ENCODE results near the gene KCND1. TPM values are rescaled to one million over a fixed set of nuclear protein-coding genes. Genes with fewer than 3 reads are reported as not detected.

KCND1 gene
- polyA plus RNA-seq, 3 donors: 4.9 TPM; not detected in 2

DNA sequence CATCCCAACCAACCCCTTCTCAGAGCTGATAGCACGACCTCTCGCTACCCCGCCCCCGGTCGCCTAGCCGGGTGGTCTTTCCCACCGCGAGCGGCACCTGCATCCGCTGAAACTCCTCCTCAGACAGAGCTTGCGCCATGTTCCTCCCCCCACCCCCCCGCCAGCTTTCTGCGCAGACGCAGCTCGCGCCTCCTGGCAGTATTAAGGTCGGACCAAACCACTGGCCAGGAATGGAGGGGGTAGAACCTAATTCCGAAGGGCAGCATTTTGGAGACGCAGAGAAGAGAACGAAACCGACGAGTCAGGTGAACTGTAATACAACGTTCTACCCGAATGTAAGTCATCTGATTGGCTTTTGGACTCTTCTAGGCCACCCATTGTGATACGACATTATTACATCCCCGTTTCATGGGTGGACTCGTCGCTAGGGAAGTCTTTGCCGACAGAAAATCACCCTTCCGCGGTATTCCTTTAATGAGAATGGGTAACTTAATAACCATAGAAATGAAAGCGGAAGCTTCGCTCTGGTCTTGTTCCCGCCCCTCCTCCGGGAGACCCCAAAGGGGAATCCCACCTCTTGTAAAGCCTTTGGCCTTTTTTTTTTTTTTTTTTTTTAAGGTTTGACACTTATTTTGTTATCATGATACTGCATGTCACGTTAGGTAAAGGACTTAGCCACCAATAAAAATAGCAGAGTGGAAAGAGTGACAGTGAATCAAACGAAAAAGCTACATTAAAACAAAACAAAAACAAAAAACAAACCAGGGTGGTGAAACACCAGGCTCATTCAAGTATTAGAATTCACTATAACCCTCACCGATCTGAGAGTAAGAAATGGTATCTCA, 30.7 kb upstream of the KCND1 start, which contains the start of gene GRIPAP1:
TSS of gene GRIPAP1 (minus strand) at position 174 of the 845 bp plus-strand sequence. CDS start at position 139, 35 bp downstream.
- H3K27me3 Mint-ChIP-seq (ENCODE audit: low read depth in 3 of 3): peaks cover 0 to 2% (median 0%) of the 10 kb centered on the region in 3 donors
- peak within 1 kb of the TSS; percentile 94 to 97 for H3K4me3 Mint-ChIP-seq
- Histone ChIP-seq H3K27ac (ENCODE audit: low read depth in 1 of 2, low read length in 2 of 2) (peak within 1 kb of the TSS; percentile 87 to 97), H3K4me1 (ENCODE audit: control insufficient read depth in 1 of 2, insufficient read depth in 2 of 2, low read length in 2 of 2) (peaks cover 13% of the 10 kb centered on the region in 2 donors), H3K27me3 (ENCODE audit: control insufficient read depth in 2 of 2, insufficient read depth in 2 of 2, low read length in 2 of 2) (no peaks in the 10 kb centered on the region), H3K4me2 (replicated peaks; ENCODE audit: extremely low read depth, low read length, poor library complexity, severe bottlenecking) (peak within 1 kb of the TSS; percentile 72), H3K9me3 (replicated peaks in 1 of 2; ENCODE audit: control insufficient read depth in 1 of 2, insufficient read depth in 1 of 2, low read length in 2 of 2) (peaks cover 0 to 8% of the 10 kb centered on the region in 2 donors), H3K36me3 (replicated peaks in 1 of 2; ENCODE audit: control insufficient read depth in 1 of 2, insufficient read depth in 2 of 2, low read length in 2 of 2) (peaks cover 13 to 25% of the 10 kb centered on the region in 2 donors), H2AFZ (ENCODE audit: insufficient read depth, low read depth, low read length, poor library complexity, severe bottlenecking) (peak within 1 kb of the TSS; percentile 69), H3K4me3 (replicated peaks in 1 of 3; ENCODE audit: low read depth in 2 of 3, low read length in 3 of 3) (peak within 1 kb of the TSS; percentile 59 to 95 (median 85)), H3K79me2 (ENCODE audit: insufficient read depth, low read length) (peaks cover 40% of the 10 kb centered on the region), H4K20me1 (ENCODE audit: insufficient read depth, low read length) (peaks cover 7% of the 10 kb centered on the region), H3K9ac (ENCODE audit: insufficient read depth, low read length, poor library complexity, severe bottlenecking) (peak within 1 kb of the TSS; percentile 89)
- peaks cover 0 to 12% (median 1%) of the 10 kb centered on the region in 7 donors for H3K9me3 Mint-ChIP-seq
- H3K4me1 Mint-ChIP-seq: peaks cover 17% of the 10 kb centered on the region
- 1% methylated on average over 14 of the region's 38 CpGs for WGBS (ENCODE audit: insufficient coverage)
- peaks cover 16 to 24% of the 10 kb centered on the region in 2 donors for H3K36me3 Mint-ChIP-seq
- DNase-seq: peak; percentile 86 to 95 (median 88)
- peak within 1 kb of the TSS; percentile 98 to 100 (median 99) for H3K27ac Mint-ChIP-seq
- intact Hi-C loops (cut with micrococcal nuclease): loop anchor here (2.0 to 5.0 kb wide), 2 partner anchors 40 to 72 kb away; partner anchors contain the start of genes TFE3 (in 2 of the 2) and PRAF2 (in 1 of the 2)
- TF ChIP-seq, protein P1, sequence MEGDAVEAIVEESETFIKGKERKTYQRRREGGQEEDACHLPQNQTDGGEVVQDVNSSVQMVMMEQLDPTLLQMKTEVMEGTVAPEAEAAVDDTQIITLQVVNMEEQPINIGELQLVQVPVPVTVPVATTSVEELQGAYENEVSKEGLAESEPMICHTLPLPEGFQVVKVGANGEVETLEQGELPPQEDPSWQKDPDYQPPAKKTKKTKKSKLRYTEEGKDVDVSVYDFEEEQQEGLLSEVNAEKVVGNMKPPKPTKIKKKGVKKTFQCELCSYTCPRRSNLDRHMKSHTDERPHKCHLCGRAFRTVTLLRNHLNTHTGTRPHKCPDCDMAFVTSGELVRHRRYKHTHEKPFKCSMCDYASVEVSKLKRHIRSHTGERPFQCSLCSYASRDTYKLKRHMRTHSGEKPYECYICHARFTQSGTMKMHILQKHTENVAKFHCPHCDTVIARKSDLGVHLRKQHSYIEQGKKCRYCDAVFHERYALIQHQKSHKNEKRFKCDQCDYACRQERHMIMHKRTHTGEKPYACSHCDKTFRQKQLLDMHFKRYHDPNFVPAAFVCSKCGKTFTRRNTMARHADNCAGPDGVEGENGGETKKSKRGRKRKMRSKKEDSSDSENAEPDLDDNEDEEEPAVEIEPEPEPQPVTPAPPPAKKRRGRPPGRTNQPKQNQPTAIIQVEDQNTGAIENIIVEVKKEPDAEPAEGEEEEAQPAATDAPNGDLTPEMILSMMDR (IDR thresholded peaks at IDR 0.05): no peak

DNA sequence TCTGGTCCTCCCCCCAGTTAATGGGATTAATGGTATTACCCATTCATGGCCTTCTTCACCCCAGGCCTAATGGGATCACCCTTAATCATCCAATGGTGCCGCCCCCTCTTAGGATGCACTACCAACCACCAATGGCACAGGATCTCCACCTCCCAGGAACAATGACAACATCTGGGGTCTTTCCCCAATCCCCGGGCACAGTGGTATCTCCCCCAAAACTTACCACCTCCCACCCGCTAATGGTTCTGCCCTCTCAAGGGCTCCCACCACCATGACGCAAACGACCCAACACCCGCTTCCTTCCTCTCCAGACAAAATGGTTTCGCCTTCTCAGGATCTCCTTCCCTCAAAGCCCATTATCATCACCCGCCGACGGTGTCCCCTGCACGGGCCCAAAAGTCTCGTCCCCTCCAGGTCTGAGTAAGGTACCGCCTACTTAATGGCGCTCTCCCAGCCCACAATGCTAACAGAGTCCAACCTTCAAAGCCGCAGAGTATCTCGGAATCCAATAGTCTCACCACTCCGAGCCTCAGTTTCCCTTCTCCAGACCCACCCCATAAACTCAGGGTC, 30.0 kb upstream of the KCND1 start:
- Histone ChIP-seq H3K79me2 (ENCODE audit: insufficient read depth, low read length) (peaks cover 40% of the 10 kb centered on the region), H3K4me3 (replicated peaks in 1 of 3; ENCODE audit: low read depth in 2 of 3, low read length in 3 of 3) (peak overlapping the region; percentile 59 to 95 (median 85)), H3K27ac (ENCODE audit: low read depth in 1 of 2, low read length in 2 of 2) (peak overlapping the region; percentile 87 to 97), H4K20me1 (ENCODE audit: insufficient read depth, low read length) (peaks cover 14% of the 10 kb centered on the region), H2AFZ (ENCODE audit: insufficient read depth, low read depth, low read length, poor library complexity, severe bottlenecking) (peak overlapping the region; percentile 69), H3K9me3 (replicated peaks in 1 of 2; ENCODE audit: control insufficient read depth in 1 of 2, insufficient read depth in 1 of 2, low read length in 2 of 2) (peaks cover 0 to 8% of the 10 kb centered on the region in 2 donors), H3K9ac (ENCODE audit: insufficient read depth, low read length, poor library complexity, severe bottlenecking) (peak overlapping the region; percentile 89), H3K4me1 (ENCODE audit: control insufficient read depth in 1 of 2, insufficient read depth in 2 of 2, low read length in 2 of 2) (peaks cover 13% of the 10 kb centered on the region in 2 donors), H3K36me3 (replicated peaks in 1 of 2; ENCODE audit: control insufficient read depth in 1 of 2, insufficient read depth in 2 of 2, low read length in 2 of 2) (peaks cover 20 to 32% of the 10 kb centered on the region in 2 donors), H3K27me3 (ENCODE audit: control insufficient read depth in 2 of 2, insufficient read depth in 2 of 2, low read length in 2 of 2) (no peaks in the 10 kb centered on the region), H3K4me2 (replicated peaks; ENCODE audit: extremely low read depth, low read length, poor library complexity, severe bottlenecking) (peak overlapping the region; percentile 72)
- DNase-seq: peak; percentile 60 to 85 (median 75)
- Mint-ChIP-seq H3K36me3 (peaks cover 22 to 31% of the 10 kb centered on the region in 2 donors), H3K4me1 (peaks cover 17% of the 10 kb centered on the region), H3K4me3 (peak overlapping the region; percentile 94 to 97), H3K9me3 (peaks cover 0 to 14% (median 1%) of the 10 kb centered on the region in 7 donors), H3K27ac (peak overlapping the region; percentile 98 to 100 (median 99)), H3K27me3 (ENCODE audit: low read depth in 3 of 3) (peaks cover 0 to 5% (median 0%) of the 10 kb centered on the region in 3 donors)
- WGBS (ENCODE audit: insufficient coverage): 0% methylated on average over 4 of the region's 17 CpGs
- intact Hi-C loops (cut with micrococcal nuclease): loop anchor here (2.0 to 5.0 kb wide), 2 partner anchors 41 to 73 kb away; partner anchors contain the start of genes TFE3 (in 2 of the 2) and PRAF2 (in 1 of the 2)
- TF ChIP-seq, protein P1 (IDR thresholded peaks at IDR 0.05): no peak
